ENCODE results near the gene PRADC1. TPM values are rescaled to one million over a fixed set of nuclear protein-coding genes. Genes with fewer than 3 reads are reported as not detected.

The PRADC1 gene
- total RNA-seq, 1 donor from 2014 or later = 8.1 TPM

DNA sequence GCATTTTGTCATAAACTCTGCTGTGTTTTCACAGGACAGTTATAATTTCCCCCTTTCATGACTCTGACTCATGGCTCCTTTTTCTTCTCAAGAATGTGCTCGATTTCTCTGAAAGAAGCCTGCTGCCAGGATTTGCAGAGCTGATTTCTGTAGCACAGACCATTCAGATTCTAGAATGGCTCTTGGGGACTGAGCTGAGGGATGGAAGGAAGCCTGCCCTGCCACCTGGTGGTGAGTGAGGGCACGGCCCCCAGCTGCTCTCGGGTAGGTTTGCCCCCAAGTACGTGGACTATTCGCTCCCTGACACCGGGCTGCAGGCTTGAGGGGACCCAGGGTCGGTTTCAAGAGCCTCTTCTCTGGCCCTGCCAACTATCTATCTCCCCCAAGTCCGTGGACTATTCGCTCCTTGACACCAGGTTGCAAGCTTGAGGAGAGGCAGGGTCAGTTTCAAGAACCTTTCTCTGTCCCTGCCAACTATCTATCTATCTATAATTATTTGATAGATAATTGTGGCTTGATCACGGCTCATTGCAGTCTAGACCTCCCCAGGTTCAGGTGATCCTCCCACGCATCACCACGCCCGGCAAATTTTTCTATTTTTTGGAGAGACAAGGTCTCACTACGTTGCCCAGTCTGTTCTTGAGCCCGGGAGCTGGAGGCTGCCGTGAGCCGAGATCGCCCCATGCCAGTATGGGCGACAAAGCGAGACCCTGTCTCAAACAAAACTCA, 20.4 kb downstream of the PRADC1 start:
- TF ChIP-seq POLR2AphosphoS5 (IDR thresholded peaks at IDR 0.05; ENCODE audit: insufficient read depth in 1 of 2, low read depth in 1 of 2) = peak in 1 of 2 donors; percentile 16
- TF ChIP-seq, protein P1, sequence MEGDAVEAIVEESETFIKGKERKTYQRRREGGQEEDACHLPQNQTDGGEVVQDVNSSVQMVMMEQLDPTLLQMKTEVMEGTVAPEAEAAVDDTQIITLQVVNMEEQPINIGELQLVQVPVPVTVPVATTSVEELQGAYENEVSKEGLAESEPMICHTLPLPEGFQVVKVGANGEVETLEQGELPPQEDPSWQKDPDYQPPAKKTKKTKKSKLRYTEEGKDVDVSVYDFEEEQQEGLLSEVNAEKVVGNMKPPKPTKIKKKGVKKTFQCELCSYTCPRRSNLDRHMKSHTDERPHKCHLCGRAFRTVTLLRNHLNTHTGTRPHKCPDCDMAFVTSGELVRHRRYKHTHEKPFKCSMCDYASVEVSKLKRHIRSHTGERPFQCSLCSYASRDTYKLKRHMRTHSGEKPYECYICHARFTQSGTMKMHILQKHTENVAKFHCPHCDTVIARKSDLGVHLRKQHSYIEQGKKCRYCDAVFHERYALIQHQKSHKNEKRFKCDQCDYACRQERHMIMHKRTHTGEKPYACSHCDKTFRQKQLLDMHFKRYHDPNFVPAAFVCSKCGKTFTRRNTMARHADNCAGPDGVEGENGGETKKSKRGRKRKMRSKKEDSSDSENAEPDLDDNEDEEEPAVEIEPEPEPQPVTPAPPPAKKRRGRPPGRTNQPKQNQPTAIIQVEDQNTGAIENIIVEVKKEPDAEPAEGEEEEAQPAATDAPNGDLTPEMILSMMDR (IDR thresholded peaks at IDR 0.05) = peak; percentile 51 to 86 (median 68)
- TF ChIP-seq POLR2A (IDR thresholded peaks at IDR 0.05) = no peak
- H3K27me3 ChIP-seq = no peaks in the 10 kb centered on the region
- H3K4me3 ChIP-seq = no peak overlapping the region
- no peaks in the 10 kb centered on the region for H3K36me3 ChIP-seq
- H3K9me3 ChIP-seq = no peaks in the 10 kb centered on the region
- DNase-seq (ENCODE audit: extremely low spot score in 2 of 2) = no peak
- H3K27ac ChIP-seq = peak overlapping the region; percentile 31
- peaks cover 36% of the 10 kb centered on the region for H3K4me1 ChIP-seq
- intact Hi-C loops (cut with DNase I) = no loop called here

DNA sequence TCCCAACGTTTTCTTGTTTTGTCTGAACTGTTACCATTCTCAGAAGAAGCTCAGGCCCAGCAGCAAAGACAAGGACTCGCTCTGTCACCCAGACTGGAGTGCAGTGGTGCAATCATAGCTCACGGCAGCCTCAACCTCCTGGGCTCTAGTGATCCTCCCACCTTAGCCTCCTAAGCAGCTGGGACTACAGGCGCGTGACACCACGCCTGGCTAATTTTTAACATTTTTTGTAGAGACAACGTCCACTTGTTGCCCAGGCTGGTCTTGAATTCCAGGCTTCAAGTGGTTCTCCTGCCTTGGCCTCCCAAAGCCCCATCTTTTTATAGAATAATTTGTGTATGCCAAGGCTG, 21.0 kb downstream of the PRADC1 start:
- intact Hi-C loops (cut with DNase I) = no loop called here
- no peak for DNase-seq (ENCODE audit: extremely low spot score in 2 of 2)
- Histone ChIP-seq H3K27ac (no peak overlapping the region), H3K9me3 (no peaks in the 10 kb centered on the region), H3K4me1 (peaks cover 36% of the 10 kb centered on the region), H3K27me3 (no peaks in the 10 kb centered on the region), H3K4me3 (no peak overlapping the region), H3K36me3 (no peaks in the 10 kb centered on the region)
- TF ChIP-seq POLR2A (IDR thresholded peaks at IDR 0.05) = no peak
- TF ChIP-seq POLR2AphosphoS5 (IDR thresholded peaks at IDR 0.05; ENCODE audit: insufficient read depth in 1 of 2, low read depth in 1 of 2) = no peak
- TF ChIP-seq, protein P1 (IDR thresholded peaks at IDR 0.05) = no peak

DNA sequence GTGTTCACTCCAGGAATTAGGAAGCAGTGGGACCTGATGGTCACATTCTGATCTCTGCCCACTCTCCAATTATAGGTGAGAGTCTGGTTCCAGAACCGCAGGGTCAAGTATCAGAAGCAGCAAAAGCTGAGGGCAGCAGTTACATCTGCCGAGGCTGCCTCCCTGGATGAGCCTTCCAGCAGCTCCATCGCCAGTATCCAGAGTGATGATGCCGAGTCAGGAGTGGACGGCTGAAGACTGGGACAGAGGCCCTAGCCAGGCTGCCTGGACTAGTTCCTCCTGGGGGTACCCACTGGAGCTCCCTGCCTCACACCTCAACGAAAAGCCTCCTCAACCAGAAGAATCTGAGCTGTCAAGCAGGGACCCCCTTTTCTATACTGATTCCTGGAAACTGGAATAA, 22.3 kb downstream of the PRADC1 start:
- intact Hi-C loops (cut with DNase I) = no loop called here
- Histone ChIP-seq H3K27me3 (no peaks in the 10 kb centered on the region), H3K4me1 (peaks cover 31% of the 10 kb centered on the region), H3K27ac (no peak overlapping the region), H3K9me3 (no peaks in the 10 kb centered on the region), H3K4me3 (no peak overlapping the region), H3K36me3 (no peaks in the 10 kb centered on the region)
- TF ChIP-seq, protein P1 (IDR thresholded peaks at IDR 0.05) = no peak
- TF ChIP-seq POLR2AphosphoS5 (IDR thresholded peaks at IDR 0.05; ENCODE audit: insufficient read depth in 1 of 2, low read depth in 1 of 2) (no peak), POLR2A (IDR thresholded peaks at IDR 0.05) (no peak)
- DNase-seq (ENCODE audit: extremely low spot score in 2 of 2) = no peak

DNA sequence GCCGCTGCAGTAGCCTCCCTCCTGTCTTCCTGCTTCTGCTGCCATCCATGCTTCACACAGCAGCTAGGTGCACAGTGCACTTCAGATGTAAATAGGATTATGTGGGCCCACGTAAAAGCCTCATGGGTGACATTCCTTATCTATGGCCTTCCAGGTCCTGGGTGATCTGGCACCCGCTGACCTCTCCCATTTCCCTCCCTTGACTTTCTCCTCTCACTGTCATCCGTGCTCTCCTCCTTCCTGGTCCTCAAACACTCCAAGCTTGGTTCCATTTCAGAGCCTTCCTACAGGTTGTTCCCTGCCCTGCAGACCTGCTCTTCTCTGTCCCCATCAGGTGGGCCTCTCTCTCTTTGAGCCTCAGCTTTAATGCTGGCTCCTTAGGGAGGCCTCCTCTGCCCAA, 23.0 kb downstream of the PRADC1 start:
- Histone ChIP-seq H3K4me3 (no peak overlapping the region), H3K27me3 (no peaks in the 10 kb centered on the region), H3K9me3 (no peaks in the 10 kb centered on the region), H3K27ac (no peak overlapping the region), H3K4me1 (peaks cover 25% of the 10 kb centered on the region), H3K36me3 (no peaks in the 10 kb centered on the region)
- intact Hi-C loops (cut with DNase I) = no loop called here
- TF ChIP-seq POLR2A (IDR thresholded peaks at IDR 0.05) (no peak), POLR2AphosphoS5 (IDR thresholded peaks at IDR 0.05; ENCODE audit: insufficient read depth in 1 of 2, low read depth in 1 of 2) (no peak)
- TF ChIP-seq, protein P1 (IDR thresholded peaks at IDR 0.05) = no peak
- DNase-seq (ENCODE audit: extremely low spot score in 2 of 2) = no peak

DNA sequence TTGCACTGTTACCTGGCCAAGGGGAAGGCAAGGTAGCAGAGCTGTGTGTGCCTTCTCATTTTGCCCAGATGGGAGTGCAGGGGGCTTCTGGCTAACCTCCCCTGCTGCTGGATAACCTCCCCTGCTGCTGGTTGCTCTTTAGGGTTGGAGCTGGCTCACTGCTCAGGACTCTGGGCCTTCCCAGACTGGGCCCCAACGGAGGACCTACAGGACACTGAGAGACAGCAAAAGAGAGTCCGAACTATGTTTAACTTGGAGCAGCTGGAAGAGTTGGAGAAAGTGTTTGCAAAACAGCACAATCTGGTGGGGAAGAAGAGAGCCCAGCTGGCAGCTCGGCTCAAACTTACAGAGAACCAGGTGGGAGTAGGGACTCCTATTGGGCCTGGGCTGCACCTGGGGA, 24.8 kb downstream of the PRADC1 start:
- TF ChIP-seq, protein P1 (IDR thresholded peaks at IDR 0.05) = no peak
- no peak for TF ChIP-seq POLR2A (IDR thresholded peaks at IDR 0.05)
- no peak for TF ChIP-seq POLR2AphosphoS5 (IDR thresholded peaks at IDR 0.05; ENCODE audit: insufficient read depth in 1 of 2, low read depth in 1 of 2)
- DNase-seq (ENCODE audit: extremely low spot score in 2 of 2) = no peak
- Histone ChIP-seq H3K36me3 (no peaks in the 10 kb centered on the region), H3K27me3 (peaks cover under 1% of the 10 kb centered on the region), H3K4me1 (peaks cover 14% of the 10 kb centered on the region), H3K4me3 (no peak overlapping the region), H3K27ac (no peak overlapping the region), H3K9me3 (no peaks in the 10 kb centered on the region)
- intact Hi-C loops (cut with DNase I) = no loop called here
